HepG2 (cell line): ENCODE data around the gene U2SURP. TPM values are rescaled to one million over a fixed set of nuclear protein-coding genes. Genes with fewer than 3 reads are reported as not detected.
"Not testable (repeated sequence)": the region's sequence is repeated elsewhere in the genome, so short reads cannot be mapped to it uniquely, and the experiment has no call there.

Experiments used
- ATAC-seq: fragments of 200-7000 bp; cut with Tn5 transposase; 3 replicates; pipeline ENCODE4 v1.9.1; 2020; ENCODE audit warnings: mild to moderate bottlenecking, moderate library complexity
- BruUV-seq: library from RNA; stranded (reverse); fragments of 400-500 nt; replicated peaks from 2 replicates; lab custom pipeline; 2021; lab: Mats Ljungman, UMichigan
- CTCF ChIA-PET: fragments of 300-600 bp; formaldehyde crosslinking; extraction: SDS; loops from one replicate; lab custom pipeline; 2021; ENCODE audit warnings: low total read pairs, inconsistent platforms, low intra/inter-chr PET ratio; lab: Yijun Ruan, JAX
- POLR2A ChIA-PET: fragments of 350-600 bp; sonication (Branson Sonifier 250); formaldehyde crosslinking; loops from one replicate; lab custom pipeline; 2020; ENCODE audit warnings: antibody characterized with exemption, inconsistent platforms; lab: Yijun Ruan, JAX
- DNase-seq: peaks from one replicate; pipeline ENCODE4 v3.0.0-alpha.2; 2015; ENCODE audit warnings: low spot score
- FAIRE-seq: peaks from 3 replicates; lab custom pipeline; 2011; peaks lifted over from hg19 to GRCh38; lab: Jason Lieb, UNC
- H2AFZ ChIP-seq: one replicate; pipeline ENCODE4 v1.6.1; 2011; ENCODE audit warnings: low read length, inconsistent platforms
- H3K27ac ChIP-seq: fragments of 300-600 bp; 3 replicates; pipeline ENCODE4 v1.8.0; 2011; ENCODE audit warnings: mixed run types, mild to moderate bottlenecking, mixed read lengths, low read length, inconsistent platforms; ENCODE audit not compliant: insufficient read depth; ENCODE audit errors: extremely low read length
- H3K27me3 ChIP-seq, 2 experiments: fragments of 200-600 bp in 1 of 2; 2 replicates in 1 of 2; 3 replicates in 1 of 2; pipeline versions ENCODE4 v1.6.0 to v1.8.0; 2011; ENCODE audit warnings: low read length in 2 of 2, mild to moderate bottlenecking in 2 of 2, moderate library complexity in 2 of 2, inconsistent platforms in 1 of 2; ENCODE audit not compliant: insufficient read depth in 2 of 2, control insufficient read depth in 1 of 2
- H3K36me3 ChIP-seq, 2 experiments: fragments of 200-600 bp in 1 of 2; replicated peaks in 1 of 2; 2 replicates in 1 of 2; 3 replicates in 1 of 2; pipeline versions ENCODE4 v1.5.1 to v1.8.0; 2011; ENCODE audit warnings: low read length in 2 of 2, inconsistent platforms in 1 of 2; ENCODE audit not compliant: insufficient read depth in 2 of 2, control insufficient read depth in 1 of 2
- H3K4me1 ChIP-seq: 2 replicates; pipeline ENCODE4 v1.5.1; 2012; ENCODE audit warnings: low read length, inconsistent platforms; ENCODE audit not compliant: insufficient read depth
- H3K4me2 ChIP-seq: 2 replicates; pipeline ENCODE4 v1.6.0; 2011; ENCODE audit warnings: low read depth, low read length, inconsistent platforms
- H3K4me3 ChIP-seq, 3 experiments: fragments of 200-600 bp in 1 of 3; sonication (generic), shearing (Covaris generic) in 1 of 3; replicated peaks in 1 of 3; 2 replicates each; pipeline ENCODE4 v1.5.1; 2011 to 2016; ENCODE audit warnings: low read length in 3 of 3, inconsistent platforms in 2 of 3, low read depth in 2 of 3, mild to moderate bottlenecking in 2 of 3, control low read depth in 1 of 3, mixed read lengths in 1 of 3; ENCODE audit not compliant: insufficient read depth in 1 of 3
- H3K79me2 ChIP-seq: one replicate; pipeline ENCODE4 v1.6.1; 2011; ENCODE audit warnings: low read length, inconsistent platforms; ENCODE audit not compliant: insufficient read depth
- H3K9ac ChIP-seq: 2 replicates; pipeline ENCODE4 v1.6.0; 2011; ENCODE audit warnings: mild to moderate bottlenecking, low read depth, low read length, inconsistent platforms; ENCODE audit not compliant: insufficient read depth
- H3K9me3 ChIP-seq: 2 replicates; pipeline ENCODE4 v1.5.1; 2012; ENCODE audit warnings: mild to moderate bottlenecking, low read length
- H4K20me1 ChIP-seq: 2 replicates; pipeline ENCODE4 v1.6.0; 2011; ENCODE audit warnings: inconsistent platforms, mild to moderate bottlenecking, low read length, moderate library complexity; ENCODE audit not compliant: insufficient read depth
- HOXA9 ChIP-seq: sonication (generic); formaldehyde crosslinking; IDR thresholded peaks from 2 replicates; pipeline ENCODE4 v1.8.1; 2022; ENCODE audit warnings: missing genetic modification reagents, mild to moderate bottlenecking, moderate library complexity, borderline replicate concordance
- PPARG ChIP-seq: conservative IDR thresholded peaks from 2 replicates; pipeline ENCODE4 v1.6.1; 2016; ENCODE audit warnings: missing biosample characterization, missing genetic modification reagents
- UBTF ChIP-seq: sonication (generic); formaldehyde crosslinking; IDR thresholded peaks from 2 replicates; pipeline ENCODE4 v1.4.0; 2020; ENCODE audit warnings: mild to moderate bottlenecking, missing genetic modification reagents
- ZNF253 ChIP-seq: sonication (generic); formaldehyde crosslinking; IDR thresholded peaks from 2 replicates; pipeline ENCODE4 v1.8.0; 2022; ENCODE audit warnings: mild to moderate bottlenecking, missing genetic modification reagents, borderline replicate concordance
- ZNF382 ChIP-seq: sonication (generic); formaldehyde crosslinking; IDR thresholded peaks from 2 replicates; pipeline ENCODE4 v1.5.0; 2020; ENCODE audit warnings: missing genetic modification reagents, mild to moderate bottlenecking, borderline replicate concordance
- WGBS: methylation state at CpG from one replicate; pipeline ENCODE4 v1.1.6; 2017; ENCODE audit warnings: low lambda C conversion rate; 5-methylcytosine and 5-hydroxymethylcytosine counted together
- in situ Hi-C: cut with HindIII; loops from 2 replicates; pipeline ENCODE4 v1.10.0; 2017; ENCODE audit warnings: low pct_unique_long_range_greater_than_20kb; ENCODE audit not compliant: extremely low pct_ligation_motif_present
- intact Hi-C: fragments of 100-400 bp; cut with micrococcal nuclease; formaldehyde crosslinking; loops from one replicate; pipeline ENCODE4 v1.10.0; 2022; ENCODE audit not compliant: unreplicated experiment
- polyA plus RNA-seq, 8 experiments: library from polyadenylated mRNA; depleted of rRNA in 3 of 8; stranded (reverse) in 7 of 8; unstranded in 1 of 8; fragments of >200 nt; fragmentation: Illumina TruSeq in 4 of 8; extraction: Trizol in 4 of 8; gene quantifications; 2 replicates each; pipeline versions ENCODE4 v1.2.1 to v1.2.3, GENCODE V29; 2011 to 2016; ENCODE audit warnings: low read depth in 4 of 8, missing spikeins in 1 of 8, mixed read lengths in 1 of 8; ENCODE audit not compliant: insufficient read depth in 1 of 8
- total RNA-seq, 5 experiments: library from RNA; depleted of rRNA; stranded (reverse); fragments of >200 nt; fragmentation: Illumina TruSeq; extraction: Trizol; gene quantifications; 2 replicates each; pipeline ENCODE4 v1.2.3, GENCODE V29; 2016; ENCODE audit warnings: low read depth in 1 of 5

U2SURP gene
- total and polyA plus RNA-seq, 2 of the 13 experiments (the other 11 are each of a cell fraction or from before 2014, with no cell fraction given), result 55.9 to 173 TPM

- TF ChIP-seq UBTF (CRISPR knock-in tag) (no peak), ZNF382 (CRISPR knock-in tag) (no peak), ZNF253 (CRISPR knock-in tag) (no peak)
Measured at GRCh38 chr3:143041903-143042302, 40.5 kb downstream of the U2SURP start (continued).

GRCh38 chr3:143045639-143046038 lies 44.3 kb downstream of the U2SURP start:
- Histone ChIP-seq H3K27me3 (no peaks in the 10 kb centered on the region), H3K27ac (no peak overlapping the region), H3K36me3 (peaks cover 13 to 48% of the 10 kb centered on the region in 2 experiments), H3K9me3 (no peaks in the 10 kb centered on the region), H3K79me2 (no peaks in the 10 kb centered on the region), H3K4me1 (no peaks in the 10 kb centered on the region), H2AFZ (no peak overlapping the region), H3K4me3 (no peak overlapping the region), H4K20me1 (no peaks in the 10 kb centered on the region), H3K9ac (no peak overlapping the region), H3K4me2 (no peak overlapping the region)
- WGBS, result 91% methylated on average over 2 of the region's 2 CpGs
- BruUV-seq, result no TSS peak
- no peak for DNase-seq
- ATAC-seq, result no peak
- no peak for FAIRE-seq
- ChIA-PET CTCF (no interaction called here), POLR2A (no interaction called here)
- TF ChIP-seq PPARG (no peak), HOXA9 (CRISPR knock-in tag) (no peak)
- intact Hi-C loops (no loop called here), in situ Hi-C loops (no loop called here)

GRCh38 chr3:143046075-143046474 lies 44.7 kb downstream of the U2SURP start:
- 79% methylated on average over 5 of the region's 5 CpGs for WGBS
- intact Hi-C loops, in situ Hi-C loops, H3K4me3 ChIP-seq, DNase-seq, H3K27me3 ChIP-seq, H3K27ac ChIP-seq, H2AFZ ChIP-seq, POLR2A ChIA-PET, H3K4me2 ChIP-seq, FAIRE-seq, BruUV-seq, H3K9me3 ChIP-seq, H3K79me2 ChIP-seq, ATAC-seq, H3K9ac ChIP-seq, H4K20me1 ChIP-seq, H3K4me1 ChIP-seq, CTCF ChIA-PET: not testable (repeated sequence)
- peaks cover 14 to 52% of the 10 kb centered on the region in 2 experiments for H3K36me3 ChIP-seq
